ENCODE measurements around the gene NKD2. TPM values are rescaled to one million over a fixed set of nuclear protein-coding genes. Genes with fewer than 3 reads are reported as not detected.
"Not testable (repeated sequence)": the region's sequence is repeated elsewhere in the genome, so short reads cannot be mapped to it uniquely, and the experiment has no call there.

NKD2 gene
- total RNA-seq, 1 experiment from 2014 or later, result 12.8 TPM

GRCh38 chr5:968881-969280 lies 39.7 kb upstream of the NKD2 start (continued):
- TF ChIP-seq ZNF317 (CRISPR knock-in tag; IDR thresholded peaks at IDR 0.05; ENCODE audit: borderline replicate concordance, low read depth), result no peak
- TF ChIP-seq E2F4 (CRISPR knock-in tag; IDR thresholded peaks at IDR 0.05; ENCODE audit: borderline replicate concordance, low read depth), result no peak
- no peak for TF ChIP-seq ZNF416 (CRISPR knock-in tag; IDR thresholded peaks at IDR 0.05)
- TF ChIP-seq IRF1 (CRISPR knock-in tag; IDR thresholded peaks at IDR 0.05), result no peak

GRCh38 chr5:969408-969839 lies 39.2 kb upstream of the NKD2 start:
- H3K36me3 Mint-ChIP-seq, result no peaks in the 10 kb centered on the region
- ATAC-seq (no peak), DNase-seq (ENCODE audit: low spot score) (no peak)
- H3K4me3 Mint-ChIP-seq, result no peak overlapping the region
- TF ChIP-seq SMAD3 (CRISPR knock-in tag; IDR thresholded peaks at IDR 0.05; ENCODE audit: borderline replicate concordance) (no peak), NFYB (CRISPR knock-in tag; conservative IDR thresholded peaks at IDR 0.05; ENCODE audit: low read depth) (no peak), ZSCAN18 (CRISPR knock-in tag; IDR thresholded peaks at IDR 0.05) (no peak), NR1H2 (CRISPR knock-in tag; IDR thresholded peaks at IDR 0.05) (no peak), ZNF121 (CRISPR knock-in tag; IDR thresholded peaks at IDR 0.05) (no peak), GRHL2 (CRISPR knock-in tag; IDR thresholded peaks at IDR 0.05; ENCODE audit: insufficient replicate concordance, severe bottlenecking) (no peak), ZNF416 (CRISPR knock-in tag; IDR thresholded peaks at IDR 0.05) (no peak), ZNF512 (CRISPR knock-in tag; IDR thresholded peaks at IDR 0.05; ENCODE audit: borderline replicate concordance) (no peak), FOXK1 (CRISPR knock-in tag; IDR thresholded peaks at IDR 0.05) (no peak), JAZF1 (CRISPR knock-in tag; IDR thresholded peaks at IDR 0.05) (no peak), IRF2 (CRISPR knock-in tag; IDR thresholded peaks at IDR 0.05; ENCODE audit: borderline replicate concordance, low read depth) (no peak), MYBL2 (CRISPR knock-in tag; IDR thresholded peaks at IDR 0.05) (no peak), TEAD1 (CRISPR knock-in tag; IDR thresholded peaks at IDR 0.05) (no peak), MLX (CRISPR knock-in tag; IDR thresholded peaks at IDR 0.05) (no peak), ESRRA (CRISPR knock-in tag; IDR thresholded peaks at IDR 0.05; ENCODE audit: borderline replicate concordance) (no peak), ZMAT4 (CRISPR knock-in tag; IDR thresholded peaks at IDR 0.05) (no peak)
- no peaks in the 10 kb centered on the region for H3K4me1 Mint-ChIP-seq
- H3K27me3 Mint-ChIP-seq (ENCODE audit: low read depth), result no peaks in the 10 kb centered on the region; the same call in none of the 2 replicates
- peaks cover 19% of the 10 kb centered on the region for H3K9me3 Mint-ChIP-seq
- POLR2A ChIA-PET, result no interaction called here
- CTCF ChIA-PET, result interaction anchor here (1.0 to 3.1 kb wide), 4 partner anchors 14 to 198 kb away, joined by 3 to 13 read pairs (median 5); no protein-coding TSS in a partner anchor
- H3K27ac Mint-ChIP-seq, result no peak overlapping the region

GRCh38 chr5:972575-972974 lies 36.0 kb upstream of the NKD2 start:
- POLR2A ChIA-PET; CTCF ChIA-PET; H3K27me3 Mint-ChIP-seq (ENCODE audit: low read depth); H3K36me3 Mint-ChIP-seq; ATAC-seq; DNase-seq (ENCODE audit: low spot score); H3K4me1 Mint-ChIP-seq; H3K4me3 Mint-ChIP-seq; H3K27ac Mint-ChIP-seq: not testable (repeated sequence)
- peaks cover 19% of the 10 kb centered on the region for H3K9me3 Mint-ChIP-seq

Measured in WTC11 (cell line).